Measurements from ENCODE around the gene AIFM3. TPM values are rescaled to one million over a fixed set of nuclear protein-coding genes. Genes with fewer than 3 reads are reported as not detected.
A peak's percentile ranks its signal among the peaks of the same experiment; 100 is the strongest.

AIFM3 gene
- total and polyA plus RNA-seq, 2 of the 13 experiments (the other 11 are each of a cell fraction or from before 2014, with no cell fraction given): 9.0 to 15.3 TPM

- TF ChIP-seq, protein P1, sequence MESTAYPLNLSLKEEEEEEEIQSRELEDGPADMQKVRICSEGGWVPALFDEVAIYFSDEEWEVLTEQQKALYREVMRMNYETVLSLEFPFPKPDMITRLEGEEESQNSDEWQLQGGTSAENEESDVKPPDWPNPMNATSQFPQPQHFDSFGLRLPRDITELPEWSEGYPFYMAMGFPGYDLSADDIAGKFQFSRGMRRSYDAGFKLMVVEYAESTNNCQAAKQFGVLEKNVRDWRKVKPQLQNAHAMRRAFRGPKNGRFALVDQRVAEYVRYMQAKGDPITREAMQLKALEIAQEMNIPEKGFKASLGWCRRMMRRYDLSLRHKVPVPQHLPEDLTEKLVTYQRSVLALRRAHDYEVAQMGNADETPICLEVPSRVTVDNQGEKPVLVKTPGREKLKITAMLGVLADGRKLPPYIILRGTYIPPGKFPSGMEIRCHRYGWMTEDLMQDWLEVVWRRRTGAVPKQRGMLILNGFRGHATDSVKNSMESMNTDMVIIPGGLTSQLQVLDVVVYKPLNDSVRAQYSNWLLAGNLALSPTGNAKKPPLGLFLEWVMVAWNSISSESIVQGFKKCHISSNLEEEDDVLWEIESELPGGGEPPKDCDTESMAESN (CRISPR knock-in tag; conservative IDR thresholded peaks at IDR 0.05): peak; percentile 41
- 0 out of 2 replicates have a peak, but pooled peaks have one; percentile 30 for TF ChIP-seq ZNF264 (CRISPR knock-in tag; IDR thresholded peaks at IDR 0.05)
- TF ChIP-seq ZNF563 (CRISPR knock-in tag; IDR thresholded peaks at IDR 0.05): no peak
- TF ChIP-seq ARHGAP35 (CRISPR knock-in tag; IDR thresholded peaks at IDR 0.05; ENCODE audit: borderline replicate concordance): peak; percentile 87; the same call in 1 of the 2 replicates
- TF ChIP-seq CCDC6 (CRISPR knock-in tag; IDR thresholded peaks at IDR 0.05): peak; percentile 96
- peak; percentile 93 for TF ChIP-seq KAT8 (CRISPR knock-in tag; IDR thresholded peaks at IDR 0.05)
- peak; percentile 84 for TF ChIP-seq HNF1B (CRISPR knock-in tag; IDR thresholded peaks at IDR 0.05)
- no peak for TF ChIP-seq ZFAT (CRISPR knock-in tag; conservative IDR thresholded peaks at IDR 0.05)
- peak; percentile 91 for TF ChIP-seq MTA1 (CRISPR knock-in tag; IDR thresholded peaks at IDR 0.05; ENCODE audit: borderline replicate concordance)
- no peak for TF ChIP-seq SMARCC2 (IDR thresholded peaks at IDR 0.05)
- peak; percentile 92; the same call in 1 of the 2 replicates for TF ChIP-seq ZNF558 (CRISPR knock-in tag; IDR thresholded peaks at IDR 0.05; ENCODE audit: borderline replicate concordance)
- TF ChIP-seq, protein P2, sequence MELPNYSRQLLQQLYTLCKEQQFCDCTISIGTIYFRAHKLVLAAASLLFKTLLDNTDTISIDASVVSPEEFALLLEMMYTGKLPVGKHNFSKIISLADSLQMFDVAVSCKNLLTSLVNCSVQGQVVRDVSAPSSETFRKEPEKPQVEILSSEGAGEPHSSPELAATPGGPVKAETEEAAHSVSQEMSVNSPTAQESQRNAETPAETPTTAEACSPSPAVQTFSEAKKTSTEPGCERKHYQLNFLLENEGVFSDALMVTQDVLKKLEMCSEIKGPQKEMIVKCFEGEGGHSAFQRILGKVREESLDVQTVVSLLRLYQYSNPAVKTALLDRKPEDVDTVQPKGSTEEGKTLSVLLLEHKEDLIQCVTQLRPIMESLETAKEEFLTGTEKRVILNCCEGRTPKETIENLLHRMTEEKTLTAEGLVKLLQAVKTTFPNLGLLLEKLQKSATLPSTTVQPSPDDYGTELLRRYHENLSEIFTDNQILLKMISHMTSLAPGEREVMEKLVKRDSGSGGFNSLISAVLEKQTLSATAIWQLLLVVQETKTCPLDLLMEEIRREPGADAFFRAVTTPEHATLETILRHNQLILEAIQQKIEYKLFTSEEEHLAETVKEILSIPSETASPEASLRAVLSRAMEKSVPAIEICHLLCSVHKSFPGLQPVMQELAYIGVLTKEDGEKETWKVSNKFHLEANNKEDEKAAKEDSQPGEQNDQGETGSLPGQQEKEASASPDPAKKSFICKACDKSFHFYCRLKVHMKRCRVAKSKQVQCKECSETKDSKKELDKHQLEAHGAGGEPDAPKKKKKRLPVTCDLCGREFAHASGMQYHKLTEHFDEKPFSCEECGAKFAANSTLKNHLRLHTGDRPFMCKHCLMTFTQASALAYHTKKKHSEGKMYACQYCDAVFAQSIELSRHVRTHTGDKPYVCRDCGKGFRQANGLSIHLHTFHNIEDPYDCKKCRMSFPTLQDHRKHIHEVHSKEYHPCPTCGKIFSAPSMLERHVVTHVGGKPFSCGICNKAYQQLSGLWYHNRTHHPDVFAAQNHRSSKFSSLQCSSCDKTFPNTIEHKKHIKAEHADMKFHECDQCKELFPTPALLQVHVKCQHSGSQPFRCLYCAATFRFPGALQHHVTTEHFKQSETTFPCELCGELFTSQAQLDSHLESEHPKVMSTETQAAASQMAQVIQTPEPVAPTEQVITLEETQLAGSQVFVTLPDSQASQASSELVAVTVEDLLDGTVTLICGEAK (IDR thresholded peaks at IDR 0.05): no peak
- TF ChIP-seq, protein P2 (CRISPR knock-in tag; IDR thresholded peaks at IDR 0.05): peak; percentile 65
- no peak for TF ChIP-seq ZFP36 (IDR thresholded peaks at IDR 0.05; ENCODE audit: borderline replicate concordance, low read depth, low read length, partially characterized antibody)
- no peak; the same call in 1 of the 2 replicates for TF ChIP-seq MEIS2 (CRISPR knock-in tag; IDR thresholded peaks at IDR 0.05)
- TF ChIP-seq, protein P3, sequence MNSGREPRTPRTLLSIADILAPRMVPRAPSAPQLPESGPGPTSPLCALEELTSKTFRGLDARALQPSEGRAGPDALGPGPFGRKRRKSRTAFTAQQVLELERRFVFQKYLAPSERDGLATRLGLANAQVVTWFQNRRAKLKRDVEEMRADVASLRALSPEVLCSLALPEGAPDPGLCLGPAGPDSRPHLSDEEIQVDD (CRISPR knock-in tag; IDR thresholded peaks at IDR 0.05; ENCODE audit: borderline replicate concordance): no peak; the same call in 1 of the 2 replicates
Observed at GRCh38 chr22:21001601-21002325, 34.7 kb downstream of the AIFM3 start, which contains the start of gene THAP7 (continued).
